ENCODE results near the gene ZNF618.

Gene ZNF618

GRCh38 chr9:113909421-113909820 is 33.3 kb downstream of the ZNF618 start:
- no peak for DNase-seq (ENCODE audit: extremely low read depth in 1 of 2, low read depth in 1 of 2)

GRCh38 chr9:113910036-113910639 is 34.0 kb downstream of the ZNF618 start:
- no peak for DNase-seq (ENCODE audit: extremely low read depth in 1 of 2, low read depth in 1 of 2)

GRCh38 chr9:113911850-113912557 is 35.9 kb downstream of the ZNF618 start:
- DNase-seq (ENCODE audit: extremely low read depth in 1 of 2, low read depth in 1 of 2): no peak

- no peak for DNase-seq (ENCODE audit: extremely low read depth in 1 of 2, low read depth in 1 of 2)
Observed at GRCh38 chr9:113912816-113913215, 36.7 kb downstream of the ZNF618 start.

GRCh38 chr9:113913426-113914195 is 37.5 kb downstream of the ZNF618 start:
- no peak for DNase-seq (ENCODE audit: extremely low read depth in 1 of 2, low read depth in 1 of 2)

- no peak for DNase-seq (ENCODE audit: extremely low read depth in 1 of 2, low read depth in 1 of 2)
Observed at GRCh38 chr9:113914517-113914916, 38.4 kb downstream of the ZNF618 start.

GRCh38 chr9:113915817-113916434 is 39.8 kb downstream of the ZNF618 start:
- DNase-seq (ENCODE audit: extremely low read depth in 1 of 2, low read depth in 1 of 2): no peak

GRCh38 chr9:113916931-113917330 is 40.8 kb downstream of the ZNF618 start:
- DNase-seq (ENCODE audit: extremely low read depth in 1 of 2, low read depth in 1 of 2): no peak

DNA sequence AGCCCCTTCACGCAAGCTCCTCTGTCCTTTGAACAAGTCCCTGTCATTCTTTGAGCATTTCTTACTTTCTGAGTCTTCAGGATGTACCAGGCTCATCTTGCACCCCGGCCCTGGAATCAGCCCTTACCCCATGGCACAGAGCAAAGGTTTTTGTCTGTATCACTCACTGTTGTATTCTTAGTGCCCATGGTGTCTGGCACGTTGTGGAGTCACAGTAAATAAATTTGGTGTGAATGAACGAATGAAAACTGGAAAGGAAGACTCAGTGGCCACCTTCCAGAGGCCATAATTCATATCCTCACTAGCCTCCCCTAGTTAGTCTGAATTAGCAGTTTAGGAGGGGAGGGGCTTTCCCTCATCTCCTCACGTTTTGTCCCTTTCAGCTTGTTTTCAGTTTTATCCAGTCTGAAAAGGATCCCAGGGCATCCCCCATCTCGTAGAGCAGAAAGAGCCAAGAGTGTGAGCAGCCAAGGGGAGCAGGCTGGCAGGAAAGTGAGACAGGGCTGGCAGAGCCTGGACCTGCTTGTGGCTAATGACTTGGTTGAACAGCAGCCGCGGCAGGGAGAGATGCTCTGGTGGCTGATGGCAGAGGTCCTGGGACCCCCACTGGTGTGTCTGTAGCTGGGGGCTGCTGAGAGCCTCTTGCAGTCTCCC is 42.7 kb downstream of the ZNF618 start:
- no peak for DNase-seq (ENCODE audit: extremely low read depth in 1 of 2, low read depth in 1 of 2)

- no peak for DNase-seq (ENCODE audit: extremely low read depth in 1 of 2, low read depth in 1 of 2)
Observed at GRCh38 chr9:113919382-113919781, 43.3 kb downstream of the ZNF618 start.

DNA sequence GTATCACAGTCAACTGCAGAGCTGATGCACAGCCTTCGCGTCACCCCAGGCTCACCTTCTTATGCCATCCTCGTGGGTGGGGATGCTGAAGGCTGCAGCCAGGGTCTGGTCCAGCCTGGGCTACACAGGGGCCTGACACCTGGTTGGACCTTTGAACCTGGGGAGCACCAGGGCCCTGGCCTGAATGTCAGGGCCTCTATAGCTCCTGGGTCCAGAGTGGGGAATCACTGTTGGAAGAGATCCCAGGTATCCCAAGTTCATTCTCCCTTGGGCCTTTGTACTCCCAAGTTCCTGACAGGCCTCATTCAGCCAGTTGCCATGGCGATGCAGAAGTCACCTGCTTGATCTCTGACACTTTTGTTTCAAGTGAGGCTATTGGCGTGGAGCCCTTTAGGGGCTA is 43.8 kb downstream of the ZNF618 start:
- no peak for DNase-seq (ENCODE audit: extremely low read depth in 1 of 2, low read depth in 1 of 2)

DNA sequence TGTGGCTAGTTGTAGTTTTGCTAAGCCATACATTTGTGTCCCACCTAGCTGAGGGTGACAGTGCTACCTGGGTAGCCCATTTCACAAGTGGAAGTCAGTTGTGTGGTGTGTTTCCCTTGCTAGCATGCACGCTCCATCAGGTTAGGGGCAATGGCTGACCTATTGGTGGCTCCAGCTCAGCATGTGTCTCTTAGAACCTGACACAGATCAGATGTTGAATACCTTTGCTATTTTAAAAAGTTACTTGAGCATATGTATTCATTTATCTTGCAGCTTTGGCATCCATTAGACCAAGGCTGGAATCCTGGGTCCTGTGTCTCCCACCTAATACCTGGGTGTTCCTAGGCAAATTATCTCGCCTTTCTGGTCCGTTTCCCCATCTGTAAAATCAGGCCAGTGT is 44.8 kb downstream of the ZNF618 start:
- no peak for DNase-seq (ENCODE audit: extremely low read depth in 1 of 2, low read depth in 1 of 2)

DNA sequence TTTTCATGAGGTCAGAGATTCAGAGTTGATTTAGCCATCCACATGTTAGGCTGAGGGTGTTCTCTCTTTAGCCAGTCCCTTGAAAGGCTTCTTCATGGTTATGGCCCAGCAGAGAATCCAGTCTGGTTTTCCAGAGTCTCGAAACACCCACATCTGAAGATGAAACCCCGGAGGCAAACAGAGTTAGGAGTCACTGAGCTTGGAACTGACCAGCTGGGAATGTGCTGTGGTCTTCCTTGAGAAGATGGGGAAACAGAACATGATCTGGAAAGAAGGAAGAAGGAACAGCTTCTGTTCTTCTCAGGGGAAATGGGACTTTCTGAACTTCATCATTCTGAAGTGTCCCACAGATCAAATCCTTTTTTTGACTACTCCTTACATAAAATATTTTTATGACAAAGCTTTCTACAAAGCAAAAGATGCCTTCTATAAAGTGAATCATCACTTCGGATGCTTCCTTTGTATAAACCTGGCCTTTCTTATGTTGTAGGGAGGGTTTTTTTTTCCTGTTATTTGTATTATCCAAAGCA is 45.4 kb downstream of the ZNF618 start:
- DNase-seq (ENCODE audit: extremely low read depth in 1 of 2, low read depth in 1 of 2): no peak

DNA sequence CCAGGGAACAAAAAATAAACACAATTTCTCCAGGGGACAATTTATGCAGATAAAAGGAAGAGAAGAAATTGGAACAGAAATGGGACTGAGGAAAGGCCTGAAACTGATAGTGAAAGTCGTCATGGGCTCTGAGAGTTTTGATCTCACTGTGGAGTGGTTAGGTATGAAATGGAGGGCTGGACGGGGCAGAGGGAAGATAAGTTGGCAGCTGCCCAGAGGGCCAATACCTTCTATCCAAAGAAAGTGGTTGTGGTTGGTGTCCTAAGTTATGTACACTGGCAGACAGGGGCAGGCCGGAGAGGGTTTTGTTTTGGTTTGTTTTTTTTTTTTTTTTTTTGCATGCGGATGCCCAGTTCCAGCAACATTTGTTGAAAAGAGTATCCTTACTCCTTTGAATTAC is 46.1 kb downstream of the ZNF618 start:
- no peak for DNase-seq (ENCODE audit: extremely low read depth in 1 of 2, low read depth in 1 of 2)

DNA sequence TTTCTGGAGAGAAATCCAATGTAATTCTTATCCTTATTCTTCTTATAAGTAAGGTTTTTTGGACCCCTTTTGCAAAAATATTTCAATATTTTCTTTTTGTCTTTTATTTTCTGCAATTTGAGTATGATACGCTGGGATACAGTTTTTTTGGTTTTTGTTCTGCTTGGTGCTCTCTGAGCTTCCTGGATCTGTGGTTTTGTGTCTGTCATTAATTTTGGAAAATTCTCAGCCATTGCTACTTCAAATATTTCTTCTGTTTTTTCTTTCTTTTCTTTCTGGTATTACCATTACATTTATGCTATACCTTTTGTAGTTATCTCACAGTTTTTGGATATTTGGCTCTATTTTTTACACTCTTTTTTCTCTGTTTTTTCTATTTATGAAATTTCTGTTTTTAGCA is 50.1 kb downstream of the ZNF618 start:
- DNase-seq (ENCODE audit: extremely low read depth in 1 of 2, low read depth in 1 of 2): no peak

GRCh38 chr9:113927277-113927676 is 51.2 kb downstream of the ZNF618 start:
- DNase-seq (ENCODE audit: extremely low read depth in 1 of 2, low read depth in 1 of 2): no peak

DNA sequence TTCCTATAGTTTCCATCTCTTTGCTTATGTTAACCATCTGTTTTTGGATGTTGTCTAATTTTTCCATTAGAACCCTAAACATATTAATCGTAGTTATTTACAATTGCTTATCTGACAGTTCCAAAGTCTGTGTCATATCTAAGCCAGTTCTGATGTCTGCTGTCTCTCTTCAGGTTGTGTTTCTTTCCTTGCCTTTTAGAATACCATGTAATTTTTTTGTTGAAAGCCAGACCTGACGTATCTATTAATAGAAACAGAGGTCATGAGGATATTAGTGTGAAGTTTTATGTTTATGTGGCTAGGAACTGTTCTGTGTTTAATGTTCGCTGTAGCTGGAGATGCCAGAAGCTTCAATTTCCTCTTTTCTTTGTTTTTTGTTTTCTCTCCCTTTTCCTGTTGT is 52.2 kb downstream of the ZNF618 start:
- DNase-seq (ENCODE audit: extremely low read depth in 1 of 2, low read depth in 1 of 2): no peak

GRCh38 chr9:113929634-113930389 is 53.7 kb downstream of the ZNF618 start:
- no peak for DNase-seq (ENCODE audit: extremely low read depth in 1 of 2, low read depth in 1 of 2)

DNA sequence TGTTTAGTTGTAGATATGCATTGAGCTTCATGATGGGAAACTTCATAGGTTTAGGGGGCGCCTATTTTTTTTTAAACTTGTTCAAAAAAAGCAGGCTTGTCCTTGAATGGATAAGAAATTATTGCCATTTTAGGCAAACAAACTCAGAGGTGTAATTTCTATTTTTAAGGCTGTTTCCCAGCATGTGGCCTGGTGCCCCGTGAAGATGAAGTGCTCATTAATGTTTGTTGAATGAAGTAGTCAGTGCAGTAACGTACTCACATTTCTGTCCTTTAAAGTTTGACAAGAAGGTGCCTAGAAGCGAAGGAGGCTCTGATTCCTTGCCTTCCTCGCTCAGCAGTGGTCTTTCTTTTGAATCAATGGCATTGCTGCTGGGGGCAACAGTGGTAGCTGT is 54.3 kb downstream of the ZNF618 start:
- no peak for DNase-seq (ENCODE audit: extremely low read depth in 1 of 2, low read depth in 1 of 2)

DNA sequence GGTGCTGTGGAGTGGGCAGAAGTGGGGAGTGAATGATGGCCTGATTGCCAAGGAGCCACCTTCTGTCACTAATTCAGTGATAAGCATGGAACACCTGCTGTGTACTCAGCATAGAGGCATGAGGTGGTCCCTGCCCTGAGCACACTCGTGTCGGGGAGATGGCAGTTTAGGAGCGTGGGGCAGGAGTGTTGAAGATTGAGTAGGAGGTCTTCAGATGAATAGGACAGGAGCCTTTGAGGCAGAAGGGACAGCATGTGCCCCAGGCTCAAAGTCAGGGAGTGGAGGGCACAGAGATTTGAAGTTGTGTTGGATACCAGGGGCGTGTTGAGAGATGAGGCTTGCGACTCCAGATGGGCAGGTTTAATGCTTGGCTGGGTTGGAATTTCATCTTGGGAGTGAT is 55.0 kb downstream of the ZNF618 start:
- DNase-seq (ENCODE audit: extremely low read depth in 1 of 2, low read depth in 1 of 2): no peak
